Activated gamma-delta T cell treated with anti-CD3 and anti-CD28 coated beads, Interleukin-2, amount 50 U/mL, for 16 hours (primary cell): ENCODE data around the gene ATR.
A peak's percentile ranks its signal among the peaks of the same experiment; 100 is the strongest.
"Not testable (repeated sequence)": the region's sequence is repeated elsewhere in the genome, so short reads cannot be mapped to it uniquely, and the experiment has no call there.

ENCODE experiments used
- DNase-seq: peaks from one replicate; pipeline ENCODE4 v3.0.0-alpha.2; 2020; ENCODE audit warnings: low read depth

ATR gene

DNA sequence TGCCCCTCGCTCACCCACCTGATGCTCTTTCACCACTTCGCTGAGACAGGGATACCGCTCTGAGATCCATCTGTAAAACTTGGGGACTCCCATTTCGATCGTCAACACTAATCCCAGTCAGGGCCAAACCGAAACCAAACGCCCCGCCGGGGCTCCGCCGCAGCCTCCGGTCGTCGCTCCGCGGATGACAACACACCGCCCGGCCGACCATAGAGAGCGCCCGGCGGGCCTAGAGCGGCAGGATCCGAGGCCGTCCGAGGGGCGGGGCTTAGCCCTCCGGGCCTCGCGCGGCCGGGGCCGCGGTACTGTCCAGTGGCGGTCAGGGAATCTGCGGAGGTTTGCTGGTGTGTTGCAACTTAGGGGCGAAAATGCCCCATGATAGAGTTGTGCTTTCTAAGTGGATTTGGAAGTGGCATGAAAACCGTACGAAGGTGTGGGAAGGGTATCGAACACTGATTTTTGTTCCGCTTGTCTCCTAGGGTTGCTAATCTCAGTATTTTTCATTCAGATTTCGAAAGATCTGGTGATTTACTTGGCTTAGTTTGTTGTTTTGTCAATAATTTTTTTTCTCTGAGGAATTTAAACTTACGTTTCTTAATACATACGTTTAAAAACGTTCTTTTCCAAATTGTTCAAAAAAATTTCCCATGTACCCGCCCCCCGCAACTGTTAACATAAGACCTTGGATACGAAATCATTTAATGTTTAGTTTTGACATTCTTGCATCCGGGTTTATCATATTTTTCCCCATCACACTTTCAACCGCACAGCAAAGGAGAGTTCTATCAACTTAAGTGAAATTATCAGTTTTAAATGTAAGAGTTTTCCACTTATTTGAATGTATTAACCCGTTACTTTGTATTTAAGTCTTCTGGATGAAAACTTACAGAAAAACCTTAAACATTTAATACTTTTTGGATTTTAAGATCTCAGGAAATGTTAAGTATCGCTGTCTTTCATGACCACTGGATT is 130.4 kb downstream of the ATR start, which contains the start of gene XRN1:
Gene XRN1 (minus strand): TSS at position 186 of the 972 bp plus-strand sequence. CDS start 93 bp downstream, at position 93.
- DNase-seq = peak; percentile 92

GRCh38 chr3:142447301-142447851 is 131.2 kb downstream of the ATR start:
- DNase-seq = peak; percentile 19

GRCh38 chr3:142445816-142446254 is 132.7 kb downstream of the ATR start:
- no peak for DNase-seq

DNA sequence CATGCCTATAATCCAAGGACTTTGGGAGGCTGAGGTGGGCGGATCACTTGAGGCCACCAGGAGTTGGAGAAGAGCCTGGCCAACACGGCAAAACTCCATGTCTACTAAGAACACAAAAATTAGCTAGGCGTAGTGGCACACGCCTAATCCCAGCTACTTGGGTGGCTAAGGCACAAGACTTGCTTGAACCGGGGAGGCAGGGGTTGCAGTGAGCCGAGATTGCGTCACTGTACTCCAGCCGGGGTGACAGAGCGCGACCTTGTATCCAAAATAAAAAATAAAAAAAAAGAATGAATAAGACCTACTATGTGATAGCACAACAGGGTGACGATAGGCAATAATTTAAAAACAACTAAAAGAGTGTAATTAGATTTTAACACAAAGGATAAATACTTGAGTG is 134.2 kb downstream of the ATR start:
- no peak for DNase-seq

DNA sequence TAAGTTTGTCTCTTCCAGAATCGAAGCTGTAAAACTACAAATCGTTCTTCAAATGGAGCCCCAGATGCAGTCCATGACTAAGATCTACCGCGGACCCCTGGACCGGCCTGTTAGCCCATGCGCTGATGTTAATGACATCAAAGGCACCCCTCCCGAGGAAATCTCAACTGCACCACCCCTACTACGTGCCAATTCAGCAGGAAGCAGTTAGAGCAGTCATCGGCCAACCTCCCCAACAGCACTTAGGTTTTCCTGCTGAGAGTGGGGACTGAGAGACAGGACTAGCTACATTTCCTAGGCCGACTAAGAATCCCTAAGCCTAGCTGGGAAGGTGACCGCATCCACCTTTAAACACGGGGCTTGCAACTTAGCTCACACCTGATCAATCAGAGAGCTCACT is 135.5 kb downstream of the ATR start:
- not testable (repeated sequence) for DNase-seq

DNA sequence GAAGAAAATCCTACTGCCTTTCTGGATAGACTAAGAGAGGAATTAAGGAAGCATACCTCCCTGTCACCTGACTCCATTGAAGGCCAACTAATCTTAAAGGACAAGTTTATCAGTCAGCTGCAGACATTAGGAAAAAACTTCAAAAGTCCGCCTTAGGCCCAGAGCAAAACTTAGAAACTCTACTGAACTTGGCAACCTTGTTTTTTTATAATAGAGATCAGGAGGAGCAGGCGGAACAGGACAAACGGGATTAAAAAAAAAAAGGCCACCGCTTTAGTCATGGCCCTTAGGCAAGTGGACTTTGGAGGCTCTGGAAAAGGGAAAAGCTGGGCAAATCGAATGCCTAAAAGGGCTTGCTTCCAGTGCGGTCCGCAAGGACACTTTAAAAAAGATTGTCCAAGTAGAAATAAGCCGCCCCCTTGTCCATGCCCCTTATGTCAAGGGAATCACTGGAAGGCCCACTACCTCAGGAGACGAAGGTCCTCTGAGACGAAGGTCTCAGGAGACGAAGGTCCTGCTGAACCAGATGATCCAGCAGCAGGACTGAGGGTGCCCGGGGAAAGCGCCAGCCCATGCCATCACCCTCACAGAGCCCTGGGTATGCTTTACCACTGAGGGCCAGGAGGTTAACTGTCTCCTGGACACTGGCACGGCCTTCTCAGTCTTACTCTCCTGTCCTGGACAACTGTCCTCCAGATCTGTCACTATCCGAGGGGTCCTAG is 138.9 kb downstream of the ATR start:
- DNase-seq = not testable (repeated sequence)

- DNase-seq = not testable (repeated sequence)
Observed at GRCh38 chr3:142438096-142438495, 140.4 kb downstream of the ATR start.

GRCh38 chr3:142436951-142437585 is 141.5 kb downstream of the ATR start:
- no peak for DNase-seq

GRCh38 chr3:142434503-142434902 is 144.0 kb downstream of the ATR start:
- DNase-seq = no peak

DNA sequence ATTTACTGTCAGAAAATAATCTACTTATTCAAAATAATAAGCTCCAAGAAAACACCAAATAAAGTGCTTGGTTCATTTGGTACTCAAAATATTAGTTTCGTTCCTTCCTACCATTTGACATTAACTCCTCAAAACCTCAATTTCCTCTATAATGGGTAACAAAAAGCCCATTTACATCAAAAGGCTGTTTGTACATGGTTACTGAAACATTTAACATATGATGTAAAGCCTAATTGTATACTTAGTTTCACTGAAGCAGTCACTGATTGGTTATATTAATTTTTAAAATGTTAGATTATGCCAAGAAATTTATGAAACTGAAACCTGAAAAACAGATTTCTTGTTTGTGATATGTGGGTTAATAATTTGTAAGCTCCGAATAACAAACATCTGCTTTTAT is 145.4 kb downstream of the ATR start:
- no peak for DNase-seq

- no peak for DNase-seq
Observed at GRCh38 chr3:142429582-142429981, 149.0 kb downstream of the ATR start.

DNA sequence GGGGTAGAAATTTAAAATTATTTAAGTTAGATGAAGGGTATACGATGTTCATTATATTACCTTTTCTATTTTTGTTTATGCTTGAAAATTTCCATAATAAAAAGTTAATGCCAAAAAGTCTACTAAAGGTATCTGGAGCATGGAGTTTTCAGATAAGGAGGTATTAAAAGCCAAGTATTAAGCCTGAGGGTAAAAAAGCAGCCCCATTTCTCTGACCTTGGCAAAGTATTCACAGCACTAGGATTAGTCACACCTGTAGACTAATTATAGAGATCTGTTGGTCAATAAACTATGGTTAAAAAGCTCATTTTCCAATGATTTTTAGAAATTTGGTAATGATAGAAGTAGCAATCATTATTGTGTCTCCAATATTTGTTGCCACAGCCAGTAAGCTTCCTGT is 153.8 kb downstream of the ATR start:
- no peak for DNase-seq

GRCh38 chr3:142418926-142419592 is 159.5 kb downstream of the ATR start:
- no peak for DNase-seq

- no peak for DNase-seq
Observed at GRCh38 chr3:142417302-142417701, 161.2 kb downstream of the ATR start.

GRCh38 chr3:142400537-142400936 is 178.0 kb downstream of the ATR start:
- DNase-seq = not testable (repeated sequence)
